Lung (tissue), 12 donors: ENCODE results near the gene OR2C1. TPM values are rescaled to one million over a fixed set of nuclear protein-coding genes. Genes with fewer than 3 reads are reported as not detected.

Experiments
- ATAC-seq: fragments of 200-7000 bp; cut with Tn5 transposase; one replicate; pipeline ENCODE4 v1.9.1; 2020; ENCODE audit warnings: moderate number of reproducible peaks; ENCODE audit not compliant: insufficient read depth, low FRiP score
- DNase-seq, 3 donors: peaks; one replicate each; pipeline ENCODE4 v3.0.0-alpha.2; 2013 to 2017
- H3K27ac ChIP-seq, 2 donors: one replicate each; pipeline ENCODE4 v1.5.1; 2013; ENCODE audit warnings: mild to moderate bottlenecking in 2 of 2, moderate library complexity in 2 of 2, control low read depth in 1 of 2, inconsistent platforms in 1 of 2, low read depth in 1 of 2, low read length in 1 of 2
- H3K27me3 ChIP-seq, 3 donors: one replicate each; pipeline ENCODE4 v1.5.1; 2013; ENCODE audit warnings: low read length in 2 of 3; ENCODE audit not compliant: control insufficient read depth in 3 of 3, insufficient read depth in 3 of 3
- H3K36me3 ChIP-seq, 4 donors: one replicate each; pipeline ENCODE4 v1.5.1; 2013; ENCODE audit warnings: low read length in 4 of 4, mild to moderate bottlenecking in 1 of 4, moderate library complexity in 1 of 4; ENCODE audit not compliant: control insufficient read depth in 4 of 4, insufficient read depth in 4 of 4
- H3K4me1 ChIP-seq, 5 donors: one replicate each; pipeline ENCODE4 v1.5.1; 2013; ENCODE audit warnings: low read length in 5 of 5, mild to moderate bottlenecking in 2 of 5, moderate library complexity in 1 of 5; ENCODE audit not compliant: control insufficient read depth in 5 of 5, insufficient read depth in 5 of 5
- H3K4me3 ChIP-seq: one replicate; pipeline ENCODE4 v1.5.1; 2013; ENCODE audit warnings: mild to moderate bottlenecking, control low read depth, moderate library complexity
- H3K9ac ChIP-seq, 2 donors: one replicate each; pipeline ENCODE4 v1.5.1; 2013; ENCODE audit warnings: low read length in 2 of 2, control low read depth in 1 of 2; ENCODE audit not compliant: insufficient read depth in 1 of 2
- H3K9me3 ChIP-seq, 4 donors: one replicate each; pipeline ENCODE4 v1.5.1; 2013; ENCODE audit warnings: low read length in 3 of 4, mild to moderate bottlenecking in 1 of 4, moderate library complexity in 1 of 4; ENCODE audit not compliant: control insufficient read depth in 4 of 4, insufficient read depth in 3 of 4
- CTCF ChIP-seq: IDR thresholded peaks from 2 replicates; pipeline ENCODE4 v1.5.1; 2012; ENCODE audit warnings: mild to moderate bottlenecking; ENCODE audit errors: control extremely low read depth, extremely low read depth
- WGBS, 2 donors: extraction: QIAGEN DNeasy Blood & Tissue Kit; methylation state at CpG; one replicate each; pipeline ENCODE4 v1.1.7; 2013; 5-methylcytosine and 5-hydroxymethylcytosine counted together
- polyA plus RNA-seq, 2 donors: library from polyadenylated mRNA; stranded (reverse); fragments of 200-250 nt; gene quantifications; one replicate each; pipeline ENCODE4 v1.2.1, GENCODE V29; 2013
- total RNA-seq, 2 donors: library from RNA; depleted of rRNA in 1 of 2; stranded (reverse); fragments of >200 nt in 1 of 2; gene quantifications; one replicate each; pipeline ENCODE4 v1.2.1, GENCODE V29; 2014 to 2021
- donor health status: control.
- donor health status: control.
- donor health status: Bipolar disorder and iron deficiency.
- donor health status: healthy.
- donor health status: DM: yes; HTN: yes; CAD: no.

The OR2C1 gene
- total and polyA plus RNA-seq, 4 donors, result 0.05 to 0.51 TPM; not detected in 2

GRCh38 chr16:3369073-3369472, 13.4 kb downstream of the OR2C1 start:
- H3K4me1 ChIP-seq, result peaks cover 0 to 5% (median 0%) of the 10 kb centered on the region in 5 donors
- DNase-seq (no peak), ATAC-seq (no peak)
- no peaks in the 10 kb centered on the region for H3K27me3 ChIP-seq
- WGBS, 2 donors, result 94 to 96% methylated on average over 11 of the region's 11 CpGs
- peaks cover 0 to 30% (median 12%) of the 10 kb centered on the region in 4 donors for H3K9me3 ChIP-seq
- H3K27ac ChIP-seq, result no peak overlapping the region
- H3K9ac ChIP-seq, result no peak overlapping the region
- no peak overlapping the region for H3K4me3 ChIP-seq
- no peak for TF ChIP-seq CTCF
- H3K36me3 ChIP-seq, result no peaks in the 10 kb centered on the region

- Histone ChIP-seq H3K9me3 (peaks cover 0 to 46% (median 23%) of the 10 kb centered on the region in 4 donors), H3K4me1 (no peaks in the 10 kb centered on the region), H3K9ac (no peak overlapping the region), H3K27ac (no peak overlapping the region), H3K4me3 (no peak overlapping the region), H3K36me3 (peaks cover 0 to 4% (median 2%) of the 10 kb centered on the region in 4 donors), H3K27me3 (no peaks in the 10 kb centered on the region)
- DNase-seq (no peak), ATAC-seq (no peak)
- WGBS, 2 donors, result 89 to 94% methylated on average over 5 of the region's 5 CpGs
- no peak for TF ChIP-seq CTCF
These were observed 20.0 kb downstream of the OR2C1 start for GRCh38 chr16:3375680-3376079.

GRCh38 chr16:3377917-3378316, 22.2 kb downstream of the OR2C1 start:
- Histone ChIP-seq H3K9me3 (peaks cover 9 to 59% (median 36%) of the 10 kb centered on the region in 4 donors), H3K4me1 (no peaks in the 10 kb centered on the region), H3K27me3 (no peaks in the 10 kb centered on the region), H3K36me3 (peaks cover 3 to 19% (median 17%) of the 10 kb centered on the region in 4 donors), H3K9ac (no peak overlapping the region), H3K4me3 (no peak overlapping the region), H3K27ac (no peak overlapping the region)
- TF ChIP-seq CTCF, result no peak
- DNase-seq, result no peak
- no peak for ATAC-seq

GRCh38 chr16:3383045-3383448, 27.4 kb downstream of the OR2C1 start:
- Histone ChIP-seq H3K27me3 (no peaks in the 10 kb centered on the region), H3K9me3 (peaks cover 31 to 62% (median 45%) of the 10 kb centered on the region in 4 donors), H3K4me3 (no peak overlapping the region), H3K9ac (no peak overlapping the region), H3K36me3 (peaks cover 28 to 52% (median 42%) of the 10 kb centered on the region in 4 donors), H3K4me1 (no peaks in the 10 kb centered on the region), H3K27ac (no peak overlapping the region)
- ATAC-seq (no peak), DNase-seq (no peak)
- no peak for TF ChIP-seq CTCF
- 97 to 99% methylated on average over 10 of the region's 10 CpGs for WGBS, 2 donors
